HepG2 (cell line): Measurements from ENCODE around the gene TMEM225B. TPM values are rescaled to one million over a fixed set of nuclear protein-coding genes. Genes with fewer than 3 reads are reported as not detected.

Experiments used
- ARNT ChIP-seq: fragments of 450-650 bp; IDR thresholded peaks from 2 replicates; pipeline ENCODE4 v1.6.1; 2017
- HOXA5 ChIP-seq: sonication (generic); formaldehyde crosslinking; IDR thresholded peaks from 2 replicates; pipeline ENCODE4 v1.4.0; 2020; ENCODE audit warnings: missing genetic modification reagents
- HOXA9 ChIP-seq: sonication (generic); formaldehyde crosslinking; IDR thresholded peaks from 2 replicates; pipeline ENCODE4 v1.8.1; 2022; ENCODE audit warnings: missing genetic modification reagents, mild to moderate bottlenecking, moderate library complexity, borderline replicate concordance
- JARID2 ChIP-seq: sonication (generic); formaldehyde crosslinking; IDR thresholded peaks from 2 replicates; pipeline ENCODE4 v1.8.1; 2023; ENCODE audit warnings: missing genetic modification reagents, inconsistent platforms; ENCODE audit not compliant: insufficient replicate concordance
- SNRNP70 ChIP-seq: fragments of 200-400 bp; formaldehyde crosslinking; IDR thresholded peaks from 2 replicates; pipeline ENCODE4 v1.6.1; 2017; ENCODE audit warnings: mild to moderate bottlenecking, low read depth, low read length, moderate library complexity
- SP4 ChIP-seq: sonication (generic); formaldehyde crosslinking; IDR thresholded peaks from 2 replicates; pipeline ENCODE4 v1.8.1; 2023; ENCODE audit warnings: mild to moderate bottlenecking, missing genetic modification reagents
- TSC22D2 ChIP-seq: sonication (generic); formaldehyde crosslinking; IDR thresholded peaks from 2 replicates; pipeline ENCODE4 v1.5.1; 2020; ENCODE audit warnings: missing genetic modification reagents, mild to moderate bottlenecking, borderline replicate concordance
- ZC3H4 ChIP-seq: sonication (generic); formaldehyde crosslinking; IDR thresholded peaks from 2 replicates; pipeline ENCODE4 v1.4.0; 2020; ENCODE audit warnings: missing genetic modification reagents, borderline replicate concordance
- ZFP82 ChIP-seq: sonication (generic); formaldehyde crosslinking; IDR thresholded peaks from 2 replicates; pipeline ENCODE4 v1.5.1; 2020; ENCODE audit warnings: mild to moderate bottlenecking, missing genetic modification reagents, borderline replicate concordance
- ZNF367 ChIP-seq: sonication (generic); formaldehyde crosslinking; IDR thresholded peaks from 2 replicates; pipeline ENCODE4 v1.4.0; 2020; ENCODE audit warnings: missing genetic modification reagents, borderline replicate concordance
- ZNF570 ChIP-seq: sonication (generic); formaldehyde crosslinking; IDR thresholded peaks from 2 replicates; pipeline ENCODE4 v1.4.0; 2020; ENCODE audit warnings: mild to moderate bottlenecking, missing genetic modification reagents, borderline replicate concordance
- ZNF670 ChIP-seq: sonication (generic); formaldehyde crosslinking; IDR thresholded peaks from 2 replicates; pipeline ENCODE4 v1.8.0; 2022; ENCODE audit warnings: mild to moderate bottlenecking, missing genetic modification reagents, borderline replicate concordance
- ZNF7 ChIP-seq: IDR thresholded peaks from 2 replicates; pipeline ENCODE4 v1.6.1; 2016; ENCODE audit warnings: missing biosample characterization, missing genetic modification reagents
- ZNF782 ChIP-seq: sonication (generic); formaldehyde crosslinking; IDR thresholded peaks from 2 replicates; pipeline ENCODE4 v1.4.0; 2020; ENCODE audit warnings: missing genetic modification reagents, mild to moderate bottlenecking, borderline replicate concordance
- ZSCAN22 ChIP-seq: sonication (generic); formaldehyde crosslinking; IDR thresholded peaks from 2 replicates; pipeline ENCODE4 v1.4.0; 2020; ENCODE audit warnings: mild to moderate bottlenecking, missing genetic modification reagents
- ZSCAN9 ChIP-seq: IDR thresholded peaks from 2 replicates; pipeline ENCODE4 v1.6.1; 2016; ENCODE audit warnings: borderline replicate concordance
- polyA plus RNA-seq, 8 experiments: library from polyadenylated mRNA; depleted of rRNA in 3 of 8; stranded (reverse) in 7 of 8; unstranded in 1 of 8; fragments of >200 nt; fragmentation: Illumina TruSeq in 4 of 8; extraction: Trizol in 4 of 8; gene quantifications; 2 replicates each; pipeline versions ENCODE4 v1.2.1 to v1.2.3, GENCODE V29; 2011 to 2016; ENCODE audit warnings: low read depth in 4 of 8, missing spikeins in 1 of 8, mixed read lengths in 1 of 8; ENCODE audit not compliant: insufficient read depth in 1 of 8
- total RNA-seq, 5 experiments: library from RNA; depleted of rRNA; stranded (reverse); fragments of >200 nt; fragmentation: Illumina TruSeq; extraction: Trizol; gene quantifications; 2 replicates each; pipeline ENCODE4 v1.2.3, GENCODE V29; 2016; ENCODE audit warnings: low read depth in 1 of 5
- TF ChIP-seq, protein P1 (sequence below): IDR thresholded peaks from 2 replicates; pipeline ENCODE4 v1.4.0; 2020; ENCODE audit warnings: mild to moderate bottlenecking, missing genetic modification reagents
- TF ChIP-seq, protein P2 (sequence below): sonication (generic); formaldehyde crosslinking; IDR thresholded peaks from 2 replicates; pipeline ENCODE4 v1.4.0; 2020; ENCODE audit warnings: missing genetic modification reagents
- TF ChIP-seq, protein P3 (sequence below): sonication (generic); formaldehyde crosslinking; IDR thresholded peaks from 2 replicates; pipeline ENCODE4 v1.5.0; 2020; ENCODE audit warnings: missing genetic modification reagents
- TF ChIP-seq, protein P4 (sequence below): sonication (generic); formaldehyde crosslinking; IDR thresholded peaks from 2 replicates; pipeline ENCODE4 v1.4.0; 2020; ENCODE audit warnings: missing genetic modification reagents

TMEM225B gene
- total and polyA plus RNA-seq, 2 of the 13 experiments (the other 11 are each of a cell fraction or from before 2014, with no cell fraction given): 0.78 to 0.95 TPM

DNA sequence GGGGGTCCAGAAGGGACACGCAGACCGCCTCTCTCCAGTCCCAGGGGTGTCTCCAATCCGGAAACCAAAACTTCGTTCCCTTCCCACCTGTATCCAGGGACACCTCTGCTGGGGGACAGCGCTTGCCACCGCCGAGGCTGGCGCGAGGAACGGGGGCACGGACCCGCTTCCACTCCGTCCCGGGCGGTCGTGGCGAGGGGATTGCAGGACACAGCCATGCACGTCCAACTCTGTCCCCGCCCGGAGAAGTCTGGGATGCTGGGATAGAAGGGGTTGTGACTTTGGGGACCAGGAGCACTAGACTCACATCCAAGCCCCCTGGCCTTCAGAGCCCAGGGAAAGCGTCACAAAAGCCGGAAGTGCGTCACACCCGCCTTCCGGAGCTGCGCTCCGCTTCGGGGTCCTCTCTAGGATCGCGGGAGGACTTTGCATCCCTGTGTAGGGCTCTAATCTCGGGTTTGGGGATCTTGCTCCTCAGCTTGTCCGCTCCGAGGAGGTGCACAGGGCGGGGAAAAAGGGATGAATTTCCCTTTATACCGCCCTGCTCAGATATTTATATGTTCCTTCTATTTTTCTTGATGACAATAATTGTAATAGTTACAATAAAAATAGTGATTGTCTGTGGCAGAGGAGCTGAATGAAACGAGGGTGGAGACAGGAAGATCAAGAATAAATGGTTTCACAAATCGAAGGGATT is 46.2 kb upstream of the TMEM225B start, which contains the start of gene FAM200A (continued):
- TF ChIP-seq, protein P1, sequence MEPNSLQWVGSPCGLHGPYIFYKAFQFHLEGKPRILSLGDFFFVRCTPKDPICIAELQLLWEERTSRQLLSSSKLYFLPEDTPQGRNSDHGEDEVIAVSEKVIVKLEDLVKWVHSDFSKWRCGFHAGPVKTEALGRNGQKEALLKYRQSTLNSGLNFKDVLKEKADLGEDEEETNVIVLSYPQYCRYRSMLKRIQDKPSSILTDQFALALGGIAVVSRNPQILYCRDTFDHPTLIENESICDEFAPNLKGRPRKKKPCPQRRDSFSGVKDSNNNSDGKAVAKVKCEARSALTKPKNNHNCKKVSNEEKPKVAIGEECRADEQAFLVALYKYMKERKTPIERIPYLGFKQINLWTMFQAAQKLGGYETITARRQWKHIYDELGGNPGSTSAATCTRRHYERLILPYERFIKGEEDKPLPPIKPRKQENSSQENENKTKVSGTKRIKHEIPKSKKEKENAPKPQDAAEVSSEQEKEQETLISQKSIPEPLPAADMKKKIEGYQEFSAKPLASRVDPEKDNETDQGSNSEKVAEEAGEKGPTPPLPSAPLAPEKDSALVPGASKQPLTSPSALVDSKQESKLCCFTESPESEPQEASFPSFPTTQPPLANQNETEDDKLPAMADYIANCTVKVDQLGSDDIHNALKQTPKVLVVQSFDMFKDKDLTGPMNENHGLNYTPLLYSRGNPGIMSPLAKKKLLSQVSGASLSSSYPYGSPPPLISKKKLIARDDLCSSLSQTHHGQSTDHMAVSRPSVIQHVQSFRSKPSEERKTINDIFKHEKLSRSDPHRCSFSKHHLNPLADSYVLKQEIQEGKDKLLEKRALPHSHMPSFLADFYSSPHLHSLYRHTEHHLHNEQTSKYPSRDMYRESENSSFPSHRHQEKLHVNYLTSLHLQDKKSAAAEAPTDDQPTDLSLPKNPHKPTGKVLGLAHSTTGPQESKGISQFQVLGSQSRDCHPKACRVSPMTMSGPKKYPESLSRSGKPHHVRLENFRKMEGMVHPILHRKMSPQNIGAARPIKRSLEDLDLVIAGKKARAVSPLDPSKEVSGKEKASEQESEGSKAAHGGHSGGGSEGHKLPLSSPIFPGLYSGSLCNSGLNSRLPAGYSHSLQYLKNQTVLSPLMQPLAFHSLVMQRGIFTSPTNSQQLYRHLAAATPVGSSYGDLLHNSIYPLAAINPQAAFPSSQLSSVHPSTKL (CRISPR knock-in tag): peak; percentile 66
- TF ChIP-seq, protein P2, sequence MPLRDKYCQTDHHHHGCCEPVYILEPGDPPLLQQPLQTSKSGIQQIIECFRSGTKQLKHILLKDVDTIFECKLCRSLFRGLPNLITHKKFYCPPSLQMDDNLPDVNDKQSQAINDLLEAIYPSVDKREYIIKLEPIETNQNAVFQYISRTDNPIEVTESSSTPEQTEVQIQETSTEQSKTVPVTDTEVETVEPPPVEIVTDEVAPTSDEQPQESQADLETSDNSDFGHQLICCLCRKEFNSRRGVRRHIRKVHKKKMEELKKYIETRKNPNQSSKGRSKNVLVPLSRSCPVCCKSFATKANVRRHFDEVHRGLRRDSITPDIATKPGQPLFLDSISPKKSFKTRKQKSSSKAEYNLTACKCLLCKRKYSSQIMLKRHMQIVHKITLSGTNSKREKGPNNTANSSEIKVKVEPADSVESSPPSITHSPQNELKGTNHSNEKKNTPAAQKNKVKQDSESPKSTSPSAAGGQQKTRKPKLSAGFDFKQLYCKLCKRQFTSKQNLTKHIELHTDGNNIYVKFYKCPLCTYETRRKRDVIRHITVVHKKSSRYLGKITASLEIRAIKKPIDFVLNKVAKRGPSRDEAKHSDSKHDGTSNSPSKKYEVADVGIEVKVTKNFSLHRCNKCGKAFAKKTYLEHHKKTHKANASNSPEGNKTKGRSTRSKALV (CRISPR knock-in tag): peak; percentile 67; the same call in 1 of the 2 replicates
- no peak for TF ChIP-seq SP4 (CRISPR knock-in tag)
- TF ChIP-seq, protein P3, sequence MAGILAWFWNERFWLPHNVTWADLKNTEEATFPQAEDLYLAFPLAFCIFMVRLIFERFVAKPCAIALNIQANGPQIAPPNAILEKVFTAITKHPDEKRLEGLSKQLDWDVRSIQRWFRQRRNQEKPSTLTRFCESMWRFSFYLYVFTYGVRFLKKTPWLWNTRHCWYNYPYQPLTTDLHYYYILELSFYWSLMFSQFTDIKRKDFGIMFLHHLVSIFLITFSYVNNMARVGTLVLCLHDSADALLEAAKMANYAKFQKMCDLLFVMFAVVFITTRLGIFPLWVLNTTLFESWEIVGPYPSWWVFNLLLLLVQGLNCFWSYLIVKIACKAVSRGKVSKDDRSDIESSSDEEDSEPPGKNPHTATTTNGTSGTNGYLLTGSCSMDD: no peak
- no peak for TF ChIP-seq JARID2 (CRISPR knock-in tag)
- no peak for TF ChIP-seq SNRNP70
- TF ChIP-seq ZNF570 (CRISPR knock-in tag): no peak
- TF ChIP-seq ZNF367 (CRISPR knock-in tag): no peak
- TF ChIP-seq ZSCAN22 (CRISPR knock-in tag): no peak
- no peak for TF ChIP-seq HOXA9
- TF ChIP-seq, protein P4, sequence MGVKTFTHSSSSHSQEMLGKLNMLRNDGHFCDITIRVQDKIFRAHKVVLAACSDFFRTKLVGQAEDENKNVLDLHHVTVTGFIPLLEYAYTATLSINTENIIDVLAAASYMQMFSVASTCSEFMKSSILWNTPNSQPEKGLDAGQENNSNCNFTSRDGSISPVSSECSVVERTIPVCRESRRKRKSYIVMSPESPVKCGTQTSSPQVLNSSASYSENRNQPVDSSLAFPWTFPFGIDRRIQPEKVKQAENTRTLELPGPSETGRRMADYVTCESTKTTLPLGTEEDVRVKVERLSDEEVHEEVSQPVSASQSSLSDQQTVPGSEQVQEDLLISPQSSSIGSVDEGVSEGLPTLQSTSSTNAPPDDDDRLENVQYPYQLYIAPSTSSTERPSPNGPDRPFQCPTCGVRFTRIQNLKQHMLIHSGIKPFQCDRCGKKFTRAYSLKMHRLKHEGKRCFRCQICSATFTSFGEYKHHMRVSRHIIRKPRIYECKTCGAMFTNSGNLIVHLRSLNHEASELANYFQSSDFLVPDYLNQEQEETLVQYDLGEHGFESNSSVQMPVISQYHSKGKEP: no peak
- TF ChIP-seq ZSCAN9 (CRISPR knock-in tag): peak; percentile 91; the same call in 1 of the 2 replicates
- TF ChIP-seq ZFP82 (CRISPR knock-in tag): no peak
- TF ChIP-seq ZNF670 (CRISPR knock-in tag): no peak
- TF ChIP-seq ZNF7 (CRISPR knock-in tag): no peak
- no peak for TF ChIP-seq ARNT
- 0 out of 2 replicates have a peak, but pooled peaks have one; percentile 62 for TF ChIP-seq HOXA5 (CRISPR knock-in tag)
- no peak; the same call in 1 of the 2 replicates for TF ChIP-seq ZNF782 (CRISPR knock-in tag)
- TF ChIP-seq TSC22D2 (CRISPR knock-in tag): no peak
- peak; percentile 27; the same call in 1 of the 2 replicates for TF ChIP-seq ZC3H4 (CRISPR knock-in tag)
